DMS153 treated with DMSO at 0.1 percent for 48 hours (cell line): ENCODE results near the gene ASTN2.
"Not testable (repeated sequence)": the region's sequence is repeated elsewhere in the genome, so short reads cannot be mapped to it uniquely, and the experiment has no call there.

Experiments
- DNase-seq: peaks from one replicate; lab custom pipeline; 2025; ENCODE audit not compliant: unreplicated experiment; lab: John Stamatoyannopoulos, UW

ASTN2 gene

GRCh38 chr9:116937361-116937760 lies 477.5 kb downstream of the ASTN2 start:
- no peak for DNase-seq

GRCh38 chr9:116935149-116935897 lies 479.5 kb downstream of the ASTN2 start:
- DNase-seq, result no peak

- no peak for DNase-seq
Observed at GRCh38 chr9:116934131-116934530, 480.7 kb downstream of the ASTN2 start.

- DNase-seq, result no peak
Observed at GRCh38 chr9:116933251-116933650, 481.6 kb downstream of the ASTN2 start.

GRCh38 chr9:116929621-116930020 lies 485.2 kb downstream of the ASTN2 start:
- no peak for DNase-seq

GRCh38 chr9:116928884-116929283 lies 486.0 kb downstream of the ASTN2 start:
- no peak for DNase-seq

- no peak for DNase-seq
Observed at GRCh38 chr9:116928289-116928688, 486.6 kb downstream of the ASTN2 start.

- no peak for DNase-seq
Observed at GRCh38 chr9:116927726-116928125, 487.1 kb downstream of the ASTN2 start.

GRCh38 chr9:116925121-116925520 lies 489.7 kb downstream of the ASTN2 start:
- no peak for DNase-seq

- no peak for DNase-seq
Observed at GRCh38 chr9:116924462-116925110, 490.3 kb downstream of the ASTN2 start.

- DNase-seq, result not testable (repeated sequence)
Observed at GRCh38 chr9:116917895-116918508, 496.9 kb downstream of the ASTN2 start.

GRCh38 chr9:116913536-116913935 lies 501.3 kb downstream of the ASTN2 start:
- no peak for DNase-seq

- DNase-seq, result no peak
Observed at GRCh38 chr9:116910201-116910600, 504.7 kb downstream of the ASTN2 start.

GRCh38 chr9:116907989-116908388 lies 506.9 kb downstream of the ASTN2 start:
- no peak for DNase-seq

- DNase-seq, result no peak
Observed at GRCh38 chr9:116905171-116905588, 509.7 kb downstream of the ASTN2 start.

- DNase-seq, result no peak
Observed at GRCh38 chr9:116904165-116904564, 510.7 kb downstream of the ASTN2 start.

GRCh38 chr9:116901260-116901659 lies 513.6 kb downstream of the ASTN2 start:
- DNase-seq, result no peak

- DNase-seq, result no peak
Observed at GRCh38 chr9:116900543-116900942, 514.3 kb downstream of the ASTN2 start.

GRCh38 chr9:116900007-116900367 lies 514.9 kb downstream of the ASTN2 start:
- no peak for DNase-seq

- no peak for DNase-seq
Observed at GRCh38 chr9:116899337-116900006, 515.4 kb downstream of the ASTN2 start.

GRCh38 chr9:116898131-116898530 lies 516.7 kb downstream of the ASTN2 start:
- DNase-seq, result not testable (repeated sequence)

GRCh38 chr9:116897201-116897600 lies 517.7 kb downstream of the ASTN2 start:
- DNase-seq, result no peak
